GM04504 (cell line): ENCODE measurements around the gene PIP4K2B.
"Not testable (repeated sequence)": the region's sequence is repeated elsewhere in the genome, so short reads cannot be mapped to it uniquely, and the experiment has no call there.

ENCODE experiments used
- DNase-seq: peaks from one replicate; pipeline ENCODE4 v3.0.0-alpha.2; 2012; ENCODE audit warnings: low read depth

PIP4K2B gene

GRCh38 chr17:38799501-38800236 is at the start of gene PIP4K2B:
TSS of gene PIP4K2B (minus strand) at chr17:38799556. CDS start at chr17:38799424, 132 bp downstream.
- DNase-seq: peak; percentile 96

GRCh38 chr17:38848557-38848891 is 49.2 kb upstream of the PIP4K2B start:
- no peak for DNase-seq

GRCh38 chr17:38844261-38844757 is 45.0 kb upstream of the PIP4K2B start:
- DNase-seq: no peak

GRCh38 chr17:38825762-38826247 is 26.4 kb upstream of the PIP4K2B start:
- DNase-seq: no peak

GRCh38 chr17:38824899-38825761 is 25.8 kb upstream of the PIP4K2B start, which contains the start of gene CWC25:
TSS of gene CWC25 (minus strand) at chr17:38825321. CDS start at chr17:38825183, 138 bp downstream.
- peak; percentile 89 for DNase-seq

- no peak for DNase-seq
These were observed 16.3 kb upstream of the PIP4K2B start for GRCh38 chr17:38815576-38816193.

- DNase-seq: no peak
These were observed 10.5 kb upstream of the PIP4K2B start for GRCh38 chr17:38809828-38810227.

GRCh38 chr17:38800237-38800760 is 943 bp upstream of the PIP4K2B start:
- DNase-seq: no peak

- no peak for DNase-seq
These were observed 499 bp downstream of the PIP4K2B start for GRCh38 chr17:38798614-38799500.

- DNase-seq: no peak
These were observed 1.5 kb downstream of the PIP4K2B start for GRCh38 chr17:38797828-38798227.

GRCh38 chr17:38797158-38797490 is 2.2 kb downstream of the PIP4K2B start:
- DNase-seq: no peak

- DNase-seq: no peak
These were observed 2.8 kb downstream of the PIP4K2B start for GRCh38 chr17:38796451-38797157.

GRCh38 chr17:38794221-38794620 is 5.1 kb downstream of the PIP4K2B start:
- no peak for DNase-seq

GRCh38 chr17:38791162-38791561 is 8.2 kb downstream of the PIP4K2B start:
- no peak for DNase-seq

- not testable (repeated sequence) for DNase-seq
These were observed 9.1 kb downstream of the PIP4K2B start for GRCh38 chr17:38790148-38790707.

GRCh38 chr17:38789185-38789584 is 10.2 kb downstream of the PIP4K2B start:
- no peak for DNase-seq

- not testable (repeated sequence) for DNase-seq
These were observed 11.4 kb downstream of the PIP4K2B start for GRCh38 chr17:38787999-38788398.

- no peak for DNase-seq
These were observed 13.0 kb downstream of the PIP4K2B start for GRCh38 chr17:38786372-38786771.

GRCh38 chr17:38783227-38783626 is 16.1 kb downstream of the PIP4K2B start:
- no peak for DNase-seq
